ENCODE measurements around the gene CACNA1C.

The CACNA1C gene

GRCh38 chr12:2535583-2536204, 482.9 kb downstream of the CACNA1C start:
- TF ChIP-seq CTCF (IDR thresholded peaks at IDR 0.05; ENCODE audit: low read depth, low read length) = no peak
- H3K4me3 ChIP-seq (ENCODE audit: low read depth, low read length) = no peak overlapping the region

GRCh38 chr12:2536724-2537123, 483.9 kb downstream of the CACNA1C start:
- no peak overlapping the region for H3K4me3 ChIP-seq (ENCODE audit: low read depth, low read length)
- TF ChIP-seq CTCF (IDR thresholded peaks at IDR 0.05; ENCODE audit: low read depth, low read length) = no peak

GRCh38 chr12:2537868-2538541, 485.2 kb downstream of the CACNA1C start:
- TF ChIP-seq CTCF (IDR thresholded peaks at IDR 0.05; ENCODE audit: low read depth, low read length) = no peak

GRCh38 chr12:2539938-2540337, 487.2 kb downstream of the CACNA1C start:
- H3K4me3 ChIP-seq (ENCODE audit: low read depth, low read length) = no peak overlapping the region

More at GRCh38 chr12:2537868-2538541, 485.2 kb downstream of the CACNA1C start:
- H3K4me3 ChIP-seq (ENCODE audit: low read depth, low read length) = no peak overlapping the region

GRCh38 chr12:2540535-2540941, 487.8 kb downstream of the CACNA1C start:
- no peak for TF ChIP-seq CTCF (IDR thresholded peaks at IDR 0.05; ENCODE audit: low read depth, low read length)
- H3K4me3 ChIP-seq (ENCODE audit: low read depth, low read length) = no peak overlapping the region

More at GRCh38 chr12:2539938-2540337, 487.2 kb downstream of the CACNA1C start:
- TF ChIP-seq CTCF (IDR thresholded peaks at IDR 0.05; ENCODE audit: low read depth, low read length) = no peak

- no peak for TF ChIP-seq CTCF (IDR thresholded peaks at IDR 0.05; ENCODE audit: low read depth, low read length)
- no peak overlapping the region for H3K4me3 ChIP-seq (ENCODE audit: low read depth, low read length)
These were observed 488.9 kb downstream of the CACNA1C start for GRCh38 chr12:2541631-2542204.

GRCh38 chr12:2543801-2544200, 491.0 kb downstream of the CACNA1C start:
- no peak overlapping the region for H3K4me3 ChIP-seq (ENCODE audit: low read depth, low read length)
- no peak for TF ChIP-seq CTCF (IDR thresholded peaks at IDR 0.05; ENCODE audit: low read depth, low read length)

Data from WI38 (cell line).